Measurements from ENCODE around the gene NUMBL.

DNA sequence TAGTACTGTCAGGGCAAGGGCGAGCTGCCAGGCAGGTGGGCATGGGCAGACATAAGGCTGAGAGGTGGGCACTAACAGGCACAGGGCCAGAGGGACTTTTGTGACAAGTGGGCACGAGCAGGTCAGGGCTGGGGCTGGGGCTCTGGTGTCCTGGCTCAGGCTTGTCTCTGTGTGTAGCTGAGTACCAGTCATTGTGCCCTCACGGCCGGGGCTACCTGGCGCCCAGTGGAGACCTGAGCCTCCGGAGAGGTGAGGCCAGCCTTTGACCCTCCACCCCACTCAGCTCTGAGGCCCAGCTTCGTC, 67.7 kb downstream of the NUMBL start:
- TF ChIP-seq, protein P1, sequence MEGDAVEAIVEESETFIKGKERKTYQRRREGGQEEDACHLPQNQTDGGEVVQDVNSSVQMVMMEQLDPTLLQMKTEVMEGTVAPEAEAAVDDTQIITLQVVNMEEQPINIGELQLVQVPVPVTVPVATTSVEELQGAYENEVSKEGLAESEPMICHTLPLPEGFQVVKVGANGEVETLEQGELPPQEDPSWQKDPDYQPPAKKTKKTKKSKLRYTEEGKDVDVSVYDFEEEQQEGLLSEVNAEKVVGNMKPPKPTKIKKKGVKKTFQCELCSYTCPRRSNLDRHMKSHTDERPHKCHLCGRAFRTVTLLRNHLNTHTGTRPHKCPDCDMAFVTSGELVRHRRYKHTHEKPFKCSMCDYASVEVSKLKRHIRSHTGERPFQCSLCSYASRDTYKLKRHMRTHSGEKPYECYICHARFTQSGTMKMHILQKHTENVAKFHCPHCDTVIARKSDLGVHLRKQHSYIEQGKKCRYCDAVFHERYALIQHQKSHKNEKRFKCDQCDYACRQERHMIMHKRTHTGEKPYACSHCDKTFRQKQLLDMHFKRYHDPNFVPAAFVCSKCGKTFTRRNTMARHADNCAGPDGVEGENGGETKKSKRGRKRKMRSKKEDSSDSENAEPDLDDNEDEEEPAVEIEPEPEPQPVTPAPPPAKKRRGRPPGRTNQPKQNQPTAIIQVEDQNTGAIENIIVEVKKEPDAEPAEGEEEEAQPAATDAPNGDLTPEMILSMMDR (conservative IDR thresholded peaks at IDR 0.05; ENCODE audit: low read length), result no peak
- no peak for TF ChIP-seq EZH2phosphoT487 (IDR thresholded peaks at IDR 0.05; ENCODE audit: borderline replicate concordance, low read depth, low read length)
